ENCODE measurements around the gene POTEF.
"Not testable (repeated sequence)": the region's sequence is repeated elsewhere in the genome, so short reads cannot be mapped to it uniquely, and the experiment has no call there.

Gene POTEF

DNA sequence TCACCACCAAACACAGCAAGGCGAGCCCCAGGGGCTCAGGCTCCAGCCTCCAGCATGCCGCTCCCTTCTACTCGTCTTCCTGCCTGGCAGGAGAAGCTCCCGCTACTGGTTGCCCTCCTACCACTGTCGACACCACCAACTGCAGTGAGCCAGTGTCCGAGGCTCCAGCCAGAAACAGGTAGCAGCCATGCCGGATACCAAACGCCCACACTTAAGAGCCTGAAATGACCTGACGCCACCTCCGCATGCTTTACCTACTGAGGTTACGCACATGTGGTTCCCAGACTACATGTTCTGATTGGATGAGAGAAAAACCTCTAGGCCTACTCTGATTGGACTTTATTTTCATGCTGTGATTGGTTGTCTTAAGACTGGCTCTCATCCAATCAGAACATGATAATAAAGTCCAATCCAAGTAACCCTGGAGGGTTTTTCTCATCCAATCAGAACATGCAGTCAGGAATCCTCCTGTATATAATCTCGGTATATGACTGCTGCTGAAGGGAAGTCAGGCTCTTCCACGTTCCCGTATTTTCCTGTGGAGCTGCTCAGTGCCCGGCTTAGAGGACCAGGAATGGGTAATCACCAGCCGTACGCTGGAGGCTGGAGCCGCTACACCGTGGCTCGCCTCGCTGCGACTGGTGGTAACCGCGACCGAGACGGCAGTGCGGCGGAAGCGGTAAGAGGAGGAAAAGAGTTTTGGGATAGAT is at the start of gene POTEF:
Gene POTEF (minus strand): TSS at position 103 of the 710 bp plus-strand sequence. CDS start 8,707 bp downstream, outside the sequence.
- DNase-seq; intact Hi-C loops (cut with DNase I): not testable (repeated sequence)

DNA sequence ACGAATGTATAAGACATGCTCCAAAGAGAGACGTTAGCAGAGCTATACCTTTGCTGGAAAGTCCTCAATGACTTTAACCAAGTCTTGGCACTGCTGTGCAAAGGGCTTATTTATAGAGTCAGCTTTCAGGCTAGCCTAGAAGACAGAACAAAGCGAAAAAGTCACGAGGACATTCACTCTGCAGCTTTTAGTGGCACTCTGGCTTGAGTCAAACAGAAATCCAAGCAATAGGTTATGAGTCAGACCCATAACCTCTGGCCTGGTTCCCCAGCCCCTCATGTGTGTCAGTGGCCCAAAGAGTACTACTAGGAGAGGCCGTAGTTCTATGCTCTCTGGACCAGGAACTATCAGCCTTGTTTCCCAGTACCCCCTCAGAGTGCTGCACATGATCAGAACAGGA is 45.8 kb upstream of the POTEF start:
- intact Hi-C loops (cut with DNase I); DNase-seq: not testable (repeated sequence)

DNA sequence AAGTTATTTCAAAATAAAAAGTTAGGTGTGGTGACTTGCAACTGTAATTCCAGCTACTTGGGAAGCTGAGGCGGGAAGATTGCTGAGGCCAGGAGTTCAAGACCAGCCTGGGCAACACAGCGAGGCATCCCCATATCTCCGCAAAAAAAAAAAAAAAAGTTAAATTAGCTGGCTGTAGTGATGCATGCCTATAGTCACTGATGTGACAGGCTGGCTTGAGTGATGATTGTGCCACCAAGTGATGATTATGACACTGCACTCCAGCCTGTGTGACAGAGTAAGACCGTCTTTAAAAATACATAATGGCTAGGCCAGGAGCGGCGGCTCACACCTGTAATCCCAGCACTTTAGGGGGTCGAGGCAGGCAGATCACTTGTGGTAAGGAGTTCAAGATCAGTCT is 40.9 kb upstream of the POTEF start:
- intact Hi-C loops (cut with DNase I), result no loop called here

DNA sequence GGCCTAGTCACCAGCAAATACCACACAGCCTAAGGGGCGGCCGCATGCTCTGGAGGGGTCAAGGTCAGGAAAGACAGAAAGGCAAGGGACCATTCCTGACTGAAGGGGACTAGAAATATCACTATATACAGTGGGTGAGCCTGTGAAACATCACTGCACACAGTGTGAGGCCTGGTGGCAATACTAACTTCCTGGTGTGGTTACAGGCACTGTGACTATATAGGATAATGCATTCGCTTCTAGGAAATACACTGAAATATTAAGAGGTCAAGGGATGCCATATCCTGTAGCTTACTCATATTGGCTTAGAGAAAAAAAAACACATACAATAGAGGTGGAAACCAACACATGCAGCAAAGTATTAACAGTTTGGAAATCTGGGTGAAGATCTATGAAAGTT is 40.1 kb upstream of the POTEF start:
- DNase-seq; intact Hi-C loops (cut with DNase I): not testable (repeated sequence)

More for the DNA sequence above, 40.9 kb upstream of the POTEF start:
- no peak for DNase-seq

DNA sequence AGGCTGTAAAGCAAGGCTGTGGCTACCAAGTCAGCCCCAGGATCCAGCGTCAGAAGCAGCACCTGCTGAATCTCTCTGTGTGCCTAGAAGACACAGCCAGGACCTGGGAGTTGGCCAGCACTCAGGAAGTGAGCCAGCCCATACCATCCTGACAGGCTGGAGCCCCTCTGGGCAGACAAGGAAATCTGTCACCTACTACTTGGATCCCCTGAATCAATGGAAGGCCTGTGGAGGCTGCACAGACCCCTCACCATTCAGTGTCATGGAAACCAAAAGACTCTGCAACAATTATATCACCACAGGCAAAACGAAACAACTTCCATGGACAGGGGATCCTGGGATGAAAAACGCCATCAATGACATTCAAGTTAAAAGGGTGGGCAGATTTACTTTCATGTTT is 37.6 kb upstream of the POTEF start:
- intact Hi-C loops (cut with DNase I); DNase-seq: not testable (repeated sequence)

DNA sequence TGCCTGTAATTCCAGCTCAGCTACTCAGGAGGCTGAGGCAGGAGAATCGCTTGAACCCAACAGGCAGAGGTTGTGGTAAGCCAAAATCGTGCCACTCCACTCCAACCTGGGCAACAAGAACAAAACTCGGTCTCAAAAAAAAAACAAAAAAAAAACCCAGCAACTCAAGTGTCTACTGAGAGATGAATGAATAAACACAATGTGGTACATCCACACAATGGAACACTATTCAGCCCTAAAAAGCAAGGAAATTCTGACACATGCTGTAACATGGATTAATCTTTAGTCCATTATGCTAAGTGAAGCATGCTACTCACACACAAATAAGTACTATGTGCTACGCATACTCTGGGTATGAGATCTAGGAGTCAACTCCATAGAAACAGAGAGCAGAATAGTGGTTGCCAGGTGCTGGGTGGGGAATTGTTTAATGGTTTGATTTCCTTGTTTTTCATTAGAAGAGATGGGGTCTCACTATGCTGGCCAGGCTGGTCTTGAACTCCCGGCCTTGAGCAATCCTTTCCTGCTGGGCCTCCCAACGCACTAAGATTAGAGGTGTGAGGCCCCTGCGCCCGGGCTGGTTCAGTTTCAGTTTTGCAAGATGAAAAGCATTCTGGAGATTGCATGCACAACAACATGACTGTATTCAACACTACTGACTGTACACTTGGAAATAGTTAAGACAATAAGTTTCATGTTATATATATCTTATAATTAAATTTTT is 36.4 kb upstream of the POTEF start:
- intact Hi-C loops (cut with DNase I), result no loop called here

DNA sequence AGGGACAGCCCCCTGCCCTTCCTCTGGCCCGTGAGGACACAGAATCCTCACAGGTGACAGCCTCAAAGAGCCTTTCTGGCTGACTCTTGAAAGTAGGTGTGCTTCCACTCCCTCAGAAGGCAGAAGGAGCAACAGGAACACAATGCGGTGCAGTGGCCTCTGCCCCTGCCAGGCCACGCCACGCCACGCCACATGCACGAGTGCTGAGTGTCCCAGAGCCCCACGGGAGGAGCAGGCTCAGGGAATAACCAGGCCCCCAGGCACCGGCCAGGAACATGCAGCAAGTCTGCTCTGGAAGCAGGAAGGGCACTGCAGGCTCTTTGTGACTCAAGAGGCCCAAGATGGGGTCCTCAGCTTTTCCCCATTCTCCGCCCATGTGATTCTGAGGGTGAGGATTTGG is 33.9 kb upstream of the POTEF start:
- DNase-seq, result no peak
- intact Hi-C loops (cut with DNase I), result no loop called here

More for the DNA sequence above, 36.4 kb upstream of the POTEF start:
- no peak for DNase-seq

DNA sequence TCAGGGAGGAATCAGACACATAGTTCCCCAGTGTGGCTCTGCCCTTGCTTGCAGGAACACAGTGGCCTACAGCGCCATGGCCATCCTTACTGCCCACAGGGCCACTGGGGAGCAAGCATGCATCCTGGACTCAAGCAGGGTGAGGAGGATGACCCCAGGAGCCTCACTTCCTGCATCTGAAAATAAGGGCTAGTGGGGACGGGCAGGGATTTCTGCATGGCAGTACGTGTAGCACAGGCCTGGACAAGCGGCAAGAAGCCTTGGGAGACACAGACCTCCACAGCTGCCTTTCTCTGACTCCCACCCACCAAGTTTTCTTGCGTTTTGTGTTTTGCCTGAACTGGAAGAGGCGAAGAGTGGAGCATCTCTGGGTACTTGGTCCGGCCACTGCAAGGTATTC is 33.5 kb upstream of the POTEF start:
- intact Hi-C loops (cut with DNase I), result not testable (repeated sequence)

DNA sequence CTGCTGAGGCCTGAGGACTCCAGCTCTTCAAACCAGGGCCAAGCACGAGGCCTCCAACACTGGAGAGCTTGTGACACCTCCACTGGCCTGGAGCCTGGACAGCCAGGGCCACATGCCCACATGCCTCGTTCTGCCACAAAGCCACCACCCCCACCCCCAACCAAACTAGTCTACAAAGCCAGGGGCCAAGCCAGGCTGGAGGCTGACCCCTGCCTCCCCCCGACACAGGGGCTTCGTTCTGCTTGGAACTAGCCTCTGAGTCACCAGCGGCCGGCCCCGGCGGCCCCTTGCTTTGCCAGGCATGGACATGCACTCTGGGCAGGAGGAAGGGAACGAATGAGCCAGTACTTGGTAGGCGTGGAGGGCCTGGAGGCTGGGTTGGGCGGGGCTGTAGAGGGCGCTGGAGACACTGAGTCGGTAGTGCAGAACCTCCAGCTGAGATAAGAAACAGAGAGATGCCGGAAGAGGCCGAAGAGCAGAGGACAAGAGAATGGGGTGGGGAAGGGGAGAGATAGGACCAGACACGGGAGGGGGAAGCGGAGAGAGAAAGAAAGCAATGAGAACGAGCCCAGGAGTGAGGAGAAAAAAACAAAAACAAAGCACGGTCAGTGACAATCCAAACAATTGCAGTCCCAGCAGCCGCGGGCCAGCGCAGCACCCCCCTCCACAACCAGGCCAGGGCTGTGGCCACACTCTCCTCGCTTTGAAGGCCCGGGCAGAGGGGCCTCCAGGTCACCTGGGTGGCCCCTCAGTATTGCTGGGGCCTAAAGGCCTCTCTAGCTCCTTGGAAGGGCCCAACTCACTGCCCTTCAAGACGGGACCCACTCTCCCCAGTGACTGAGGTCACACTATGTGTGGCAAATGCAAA is 32.0 kb upstream of the POTEF start:
- intact Hi-C loops (cut with DNase I), result not testable (repeated sequence)
- peak in 14 of 42 donors; percentile 20 to 72 (median 38) for DNase-seq

More for the DNA sequence above, 33.5 kb upstream of the POTEF start:
- DNase-seq, result not testable (repeated sequence)

DNA sequence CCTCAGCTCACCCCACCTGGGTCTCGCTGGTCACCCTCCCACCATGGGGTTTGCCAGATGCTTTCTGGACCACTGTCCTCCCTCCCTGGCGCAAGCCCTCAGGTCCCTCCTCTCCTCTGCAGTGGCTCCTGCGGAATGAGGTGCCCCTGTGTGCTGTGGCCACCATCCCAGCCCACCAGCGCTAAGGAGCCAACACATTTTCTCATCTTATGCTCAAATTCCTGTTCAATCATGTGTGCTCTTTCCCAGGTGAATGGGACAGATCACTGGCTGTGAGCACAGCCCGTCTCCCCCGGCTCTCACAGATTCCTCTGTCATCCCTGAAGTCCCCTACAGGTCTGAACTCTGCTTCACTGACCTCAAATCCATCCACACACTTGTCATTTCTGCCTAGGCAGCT is 31.1 kb upstream of the POTEF start:
- DNase-seq, result no peak
- intact Hi-C loops (cut with DNase I), result no loop called here

DNA sequence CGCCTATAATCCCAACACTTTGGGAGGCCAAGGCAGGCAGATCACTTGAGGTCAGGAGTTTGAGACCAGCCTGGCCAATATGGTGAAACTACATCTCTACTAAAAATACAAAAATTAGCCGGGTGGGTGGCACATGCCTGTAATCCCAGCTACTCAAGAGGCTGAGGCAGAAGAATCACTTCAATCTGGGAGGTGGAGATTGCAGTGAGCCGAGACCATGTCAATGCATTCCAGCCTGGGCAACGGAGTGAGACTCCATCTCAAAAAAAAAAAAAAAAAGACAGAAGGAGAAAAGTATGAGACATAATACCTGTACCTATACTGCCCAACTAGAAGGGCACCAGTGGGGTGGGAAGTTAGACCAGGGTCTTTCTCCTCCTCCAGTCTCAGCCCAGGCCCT is 30.4 kb upstream of the POTEF start:
- not testable (repeated sequence) for DNase-seq

DNA sequence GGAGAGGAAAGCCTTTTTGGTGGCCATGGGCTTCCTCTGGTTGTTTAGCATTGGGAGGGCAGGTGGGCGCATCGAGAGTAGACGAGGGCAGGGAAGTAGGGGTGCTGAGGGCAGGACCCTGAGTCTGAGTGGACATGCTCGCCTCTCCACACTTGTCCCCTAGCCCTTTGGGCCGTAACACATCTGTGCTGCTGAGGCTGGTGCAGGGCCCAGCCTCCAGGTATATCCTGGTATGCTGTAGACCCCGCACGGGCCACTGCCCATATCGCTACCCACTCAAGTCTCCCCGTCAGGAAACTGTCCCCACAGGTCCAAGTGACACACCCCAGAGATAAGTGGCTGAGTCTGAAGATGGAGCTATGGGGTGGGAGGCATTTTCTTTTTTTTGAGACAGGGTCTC is 29.6 kb upstream of the POTEF start:
- DNase-seq, result no peak
- intact Hi-C loops (cut with DNase I), result no loop called here

More for the DNA sequence above, 30.4 kb upstream of the POTEF start:
- intact Hi-C loops (cut with DNase I), result not testable (repeated sequence)

DNA sequence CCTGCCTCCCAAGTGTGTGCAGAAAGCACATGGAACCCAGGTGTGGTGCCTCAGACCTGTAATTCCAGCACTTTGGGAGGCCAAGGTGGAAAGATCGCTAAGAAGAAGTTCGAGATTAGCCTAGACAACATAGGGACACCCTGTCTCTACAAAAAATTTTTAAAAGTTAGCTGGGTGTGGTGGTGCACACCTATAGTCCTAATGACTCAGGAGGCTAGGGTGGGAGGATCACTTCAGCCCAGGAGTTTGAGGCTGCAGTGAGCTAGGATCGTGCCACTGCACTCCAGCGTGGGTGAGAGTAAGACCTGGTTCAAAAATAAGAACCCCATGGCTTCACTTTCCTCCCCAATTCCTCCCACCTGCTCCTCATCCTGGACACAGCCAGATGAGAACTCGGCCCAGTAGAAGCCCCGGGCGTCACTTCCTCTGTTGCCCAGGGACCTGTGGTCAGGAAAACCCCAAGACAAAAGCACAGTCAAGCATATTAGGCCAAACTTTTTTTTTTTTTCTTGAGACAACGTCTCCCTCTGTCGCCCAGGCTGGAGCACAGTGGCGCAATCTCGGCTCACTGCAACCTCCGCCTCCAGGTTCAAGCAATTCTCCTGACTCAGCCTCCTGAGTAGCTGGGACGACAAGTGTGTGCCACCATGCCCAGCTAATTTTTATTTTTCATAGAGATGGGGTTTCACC is 28.9 kb upstream of the POTEF start:
- DNase-seq; intact Hi-C loops (cut with DNase I): not testable (repeated sequence)

DNA sequence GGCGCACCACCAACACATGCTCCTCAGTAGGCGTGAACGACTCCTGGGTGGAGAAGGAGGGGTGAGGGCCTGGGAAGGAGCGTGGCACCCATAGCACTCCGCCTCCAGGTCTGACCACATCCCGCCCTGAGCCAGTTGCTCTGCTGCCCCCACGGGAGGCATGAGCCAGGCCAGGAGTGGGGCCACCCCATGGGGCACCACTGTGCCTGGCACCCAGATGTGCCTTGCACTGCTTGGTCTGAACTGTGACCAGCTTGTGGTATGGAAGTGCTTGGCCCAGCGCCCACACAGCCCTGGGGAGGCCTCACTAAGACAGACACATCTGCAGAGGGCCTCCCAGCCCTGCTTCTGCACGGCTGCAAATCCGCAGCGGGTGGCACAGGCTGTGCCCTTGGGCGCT is 28.3 kb upstream of the POTEF start:
- intact Hi-C loops (cut with DNase I); DNase-seq: not testable (repeated sequence)

DNA sequence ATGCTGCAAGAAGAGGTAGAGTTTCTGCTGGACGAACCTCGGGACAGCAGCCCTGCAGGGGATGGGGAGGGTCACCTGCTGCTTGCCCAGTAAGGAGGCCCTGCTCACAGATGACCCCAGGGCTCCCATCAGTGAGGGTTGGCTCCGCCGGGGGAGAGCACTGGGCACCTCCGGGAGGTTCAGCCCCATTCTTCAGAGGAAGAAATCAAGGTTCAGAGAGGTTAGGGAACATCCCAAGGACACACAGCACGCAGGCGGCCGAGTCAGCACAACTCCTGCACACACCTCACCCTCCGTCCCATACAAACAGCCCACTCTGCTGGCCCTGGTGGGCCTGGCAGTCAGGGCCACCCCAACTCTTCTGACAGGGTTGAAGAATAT is 27.6 kb upstream of the POTEF start:
- DNase-seq, result no peak
- intact Hi-C loops (cut with DNase I), result no loop called here

DNA sequence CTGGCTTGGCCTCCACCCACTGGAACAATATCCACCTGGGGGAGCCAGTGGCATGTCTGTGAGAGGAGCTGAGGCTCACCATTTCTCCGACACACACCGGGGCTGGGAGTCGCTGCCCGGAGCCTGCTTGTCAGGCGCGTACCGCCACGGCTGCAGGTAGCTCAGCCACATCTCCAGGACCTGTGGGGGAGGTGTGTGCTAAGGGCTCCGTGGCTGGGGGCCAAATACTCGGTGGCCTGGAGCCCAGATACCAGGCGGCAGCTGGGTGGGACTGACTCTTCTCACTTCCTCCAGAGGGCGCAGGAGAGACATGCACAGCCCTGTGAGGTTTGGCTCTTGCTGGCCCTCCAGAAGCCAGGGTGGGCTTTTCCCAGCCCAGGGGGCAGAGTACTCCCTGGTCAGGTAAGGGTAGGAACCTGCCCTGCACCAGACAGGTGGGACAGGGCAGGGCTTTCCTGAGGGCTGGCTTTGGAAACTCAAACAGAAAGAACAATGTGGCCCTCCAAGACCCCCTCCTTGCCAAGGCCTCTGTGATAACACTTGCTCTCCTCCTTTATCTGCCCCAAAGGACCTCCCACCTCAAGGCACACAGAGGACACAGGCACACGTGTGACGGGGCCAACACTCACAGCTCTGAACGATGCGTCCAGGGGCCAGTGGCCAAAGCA is 27.1 kb upstream of the POTEF start:
- intact Hi-C loops (cut with DNase I), result not testable (repeated sequence)

DNA sequence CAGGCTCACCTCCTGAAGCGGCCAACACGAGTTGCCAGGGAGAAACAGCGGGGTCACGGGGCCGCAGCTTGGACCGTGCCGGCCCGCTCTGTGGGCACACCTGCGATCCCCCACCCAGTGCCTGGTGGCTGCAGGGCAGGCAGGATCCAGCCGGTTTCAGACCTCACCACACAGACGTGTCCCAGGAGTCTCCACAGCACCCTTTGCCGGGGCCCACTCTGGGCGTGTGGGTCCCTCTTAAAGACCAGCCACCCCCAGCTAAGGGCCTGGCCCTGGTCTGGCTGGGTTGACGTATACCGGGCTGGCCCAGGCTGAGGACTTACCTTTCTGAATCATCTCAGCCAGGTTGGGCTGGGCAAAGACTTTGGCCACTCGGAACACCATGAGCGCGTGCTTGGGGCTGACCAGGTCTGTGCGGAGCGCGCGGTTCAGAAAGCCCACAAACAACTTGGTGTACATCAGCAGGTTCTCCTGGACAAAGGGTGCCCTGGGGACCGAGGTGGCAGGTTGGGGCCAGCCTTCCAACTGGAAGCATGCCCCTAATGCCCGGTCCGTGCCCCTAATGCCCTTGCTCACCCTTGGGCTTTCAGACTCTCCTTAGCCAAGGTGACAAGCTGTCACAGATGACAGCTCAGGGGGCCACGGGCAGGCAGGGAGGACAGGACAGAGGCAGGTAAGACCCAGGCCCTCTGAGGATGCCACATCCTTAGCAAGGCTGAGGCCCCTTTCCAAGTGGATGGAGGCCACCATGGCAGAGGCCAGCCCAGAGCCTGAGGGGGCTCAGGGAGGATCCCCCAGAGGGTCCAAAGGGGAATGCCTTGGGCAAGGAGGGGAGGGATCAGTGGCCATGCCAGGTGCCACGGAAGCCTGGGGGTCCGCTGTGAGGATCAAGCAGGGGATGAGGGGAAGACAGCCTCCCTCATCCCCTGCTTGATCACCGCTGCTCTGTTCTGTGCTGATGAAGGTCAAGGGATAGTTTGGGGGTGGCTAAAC is 26.0 kb upstream of the POTEF start:
- peak in 1 of 42 donors; percentile 20 for DNase-seq
- intact Hi-C loops (cut with DNase I), result no loop called here

More for the DNA sequence above, 27.1 kb upstream of the POTEF start:
- peak in 37 of 42 donors; percentile 10 to 74 (median 40) for DNase-seq
